ENCODE results near the gene S100A1.
"Not testable (repeated sequence)": the region's sequence is repeated elsewhere in the genome, so short reads cannot be mapped to it uniquely, and the experiment has no call there.

Gene S100A1

DNA sequence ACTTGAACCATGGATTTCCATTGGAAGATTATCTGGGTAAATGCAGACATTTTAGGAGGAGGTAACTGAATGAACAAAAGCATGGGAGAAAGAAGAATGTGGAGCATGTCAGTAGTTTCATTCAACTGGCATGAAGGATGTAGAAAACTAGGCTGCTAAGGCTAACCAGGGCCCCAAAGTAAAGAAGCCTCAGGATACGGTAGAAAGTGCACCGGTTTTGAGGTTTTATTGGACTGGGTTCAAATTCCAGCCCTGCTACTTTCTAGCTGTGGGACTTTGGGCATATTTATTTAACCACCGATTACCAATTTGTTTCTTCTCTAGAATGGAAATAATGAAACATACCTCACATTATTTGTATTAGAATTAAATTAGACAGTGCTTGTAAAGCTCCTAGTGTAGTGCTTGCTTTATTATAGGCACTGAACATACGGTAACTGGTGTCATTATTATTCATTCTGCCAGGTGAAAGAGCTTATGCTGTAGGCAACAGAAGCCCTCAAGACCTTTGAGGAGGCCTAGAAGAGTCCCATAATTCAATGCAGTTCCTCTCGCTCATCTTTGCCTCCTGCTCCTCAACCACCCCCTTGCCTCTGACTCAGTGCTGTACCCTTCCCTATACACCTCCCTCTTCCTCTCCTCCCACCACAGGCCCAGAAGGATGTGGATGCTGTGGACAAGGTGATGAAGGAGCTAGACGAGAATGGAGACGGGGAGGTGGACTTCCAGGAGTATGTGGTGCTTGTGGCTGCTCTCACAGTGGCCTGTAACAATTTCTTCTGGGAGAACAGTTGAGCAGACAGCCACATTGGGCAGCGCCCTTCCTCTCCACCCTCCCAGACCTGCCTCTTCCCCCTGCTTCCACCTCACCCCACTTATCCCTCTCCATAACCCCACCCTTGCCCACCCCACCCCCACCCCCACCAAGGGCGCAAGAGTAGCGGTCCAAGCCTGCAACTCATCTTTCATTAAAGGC, 3.1 kb downstream of the S100A1 start:
- DNase-seq (ENCODE audit: low read depth) = no peak

DNA sequence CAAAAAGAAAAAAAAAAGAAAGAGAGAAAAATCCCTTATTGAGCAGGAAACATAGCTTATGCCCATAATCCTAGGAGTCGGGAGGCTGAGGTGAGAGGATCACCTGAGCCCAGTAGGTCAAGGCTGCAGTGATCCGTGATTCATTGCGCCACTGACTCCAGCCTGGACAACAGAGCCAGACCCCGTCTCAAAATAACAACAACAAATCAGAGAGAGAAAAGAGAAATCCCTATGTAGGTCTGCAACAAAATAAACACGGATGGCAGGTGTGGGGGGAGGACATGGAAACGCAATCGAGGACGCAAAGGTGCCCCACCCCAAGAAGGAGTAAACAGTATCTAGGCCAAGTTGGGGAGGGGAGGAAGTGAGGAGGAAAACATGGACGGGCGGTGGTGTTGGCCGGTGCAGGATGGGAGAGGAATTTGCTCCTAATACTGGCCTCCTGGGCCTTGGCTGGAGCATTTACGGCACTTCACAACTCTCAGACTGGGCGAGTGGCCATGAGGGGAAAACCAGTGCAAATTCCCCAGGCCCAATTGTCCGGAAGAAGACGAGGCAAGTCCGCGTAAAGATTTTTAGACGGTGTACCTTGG, 5.0 kb downstream of the S100A1 start:
- DNase-seq (ENCODE audit: low read depth) = no peak

DNA sequence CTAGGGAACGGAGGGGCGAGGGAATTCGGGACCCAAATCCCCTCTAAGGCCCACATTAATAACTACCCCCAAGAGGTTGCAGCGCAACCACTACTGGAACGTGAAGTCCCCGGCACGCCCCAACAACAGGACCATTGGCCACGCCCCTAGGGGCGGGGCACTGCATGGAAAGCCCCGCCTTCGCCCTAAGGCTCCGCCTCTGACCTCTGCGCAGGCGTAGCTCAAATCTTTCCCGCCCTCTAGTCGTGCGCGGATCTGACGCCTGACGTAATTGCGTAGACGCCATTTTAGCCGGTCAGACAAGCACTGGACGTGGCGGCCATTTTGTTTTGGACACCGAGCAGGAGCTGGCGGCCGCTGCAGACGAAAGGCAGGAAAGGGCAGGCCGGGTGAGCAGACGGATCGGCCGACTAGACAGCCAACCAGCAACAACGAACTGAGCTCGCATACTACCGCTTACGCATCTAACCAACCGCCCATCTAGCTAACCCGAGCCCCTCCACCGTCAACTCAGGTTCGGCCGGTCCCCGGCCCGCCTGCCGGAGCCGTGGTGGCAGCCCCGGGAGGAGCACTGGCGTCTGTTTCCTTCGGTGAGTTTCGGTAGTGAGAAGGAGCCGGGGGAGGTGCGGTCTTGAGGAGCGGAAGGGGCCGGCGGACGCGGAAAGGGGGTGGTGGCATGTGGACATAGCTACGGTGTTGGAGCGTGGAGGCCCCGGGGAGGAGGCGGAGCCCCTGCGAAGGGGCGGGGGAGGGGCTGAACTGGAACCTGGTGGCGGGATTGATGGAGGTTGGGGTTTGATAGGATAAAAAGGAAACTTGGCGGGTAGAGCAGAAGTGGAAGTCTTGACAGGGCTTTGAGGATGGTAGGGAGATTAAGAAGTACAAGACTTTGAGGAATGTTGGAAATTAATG, 5.8 kb downstream of the S100A1 start, which contains the start of gene CHTOP:
Gene CHTOP (plus strand): TSS at position 313 of the 912 bp plus-strand sequence. CDS start 2,523 bp downstream, outside the sequence.
- peak; percentile 91 for DNase-seq (ENCODE audit: low read depth)

DNA sequence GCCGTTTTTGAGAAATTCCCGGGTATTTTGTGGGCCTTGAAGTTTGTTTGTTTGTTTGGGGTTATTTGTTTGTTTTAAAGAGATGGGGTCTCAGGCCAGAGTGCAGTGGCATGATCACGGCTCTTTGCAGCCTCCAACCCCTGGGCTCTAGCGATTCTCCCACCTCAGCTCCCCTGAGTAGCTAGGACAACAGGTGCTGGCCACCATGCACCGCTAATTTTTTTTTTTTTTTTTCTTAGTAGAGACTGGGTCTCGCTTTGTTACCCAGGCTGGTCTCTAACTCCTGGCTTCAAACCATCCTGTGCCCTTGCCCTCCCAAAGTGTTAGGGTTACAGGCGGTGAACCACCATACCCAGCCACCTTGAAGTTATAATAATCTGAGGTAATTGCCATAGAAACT, 7.6 kb downstream of the S100A1 start:
- no peak for DNase-seq (ENCODE audit: low read depth)

- DNase-seq (ENCODE audit: low read depth) = no peak
Observed at GRCh38 chr1:153636312-153636711, 8.1 kb downstream of the S100A1 start.

DNA sequence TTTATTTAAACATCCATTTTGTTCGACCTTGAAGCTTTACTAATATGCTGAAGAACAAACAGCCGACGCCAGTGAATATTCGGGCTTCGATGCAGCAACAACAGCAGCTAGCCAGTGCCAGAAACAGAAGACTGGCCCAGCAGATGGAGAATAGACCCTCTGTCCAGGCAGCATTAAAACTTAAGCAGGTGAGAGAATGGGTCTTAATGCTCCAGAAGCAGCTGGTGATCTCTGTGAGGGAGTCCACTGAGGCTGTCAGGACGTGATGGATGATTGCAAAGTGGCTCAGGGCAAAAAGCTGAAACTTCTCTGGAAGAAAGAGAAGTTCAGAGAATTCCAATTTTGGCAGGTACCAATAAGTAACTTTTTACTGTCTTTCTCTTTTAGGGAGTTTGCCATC, 10.0 kb downstream of the S100A1 start:
- no peak for DNase-seq (ENCODE audit: low read depth)

DNA sequence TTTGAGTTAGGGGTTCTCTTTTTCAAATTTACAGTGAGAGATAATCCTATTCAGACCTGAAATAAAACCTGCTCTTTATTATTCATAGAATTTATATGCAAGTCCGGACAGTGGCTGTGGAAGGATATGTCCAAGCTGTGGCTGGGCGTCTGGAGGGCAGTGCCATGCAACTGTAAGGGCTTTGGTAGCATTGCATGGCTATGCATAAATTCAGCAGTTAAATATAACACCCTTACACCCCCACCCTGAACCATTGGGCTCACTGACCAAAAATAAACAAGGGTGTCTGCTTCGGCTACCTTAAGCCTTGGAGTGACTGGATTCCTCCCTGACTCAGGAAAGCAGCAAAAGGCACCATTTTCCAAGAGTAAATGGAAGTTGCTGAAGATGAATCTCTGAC, 11.0 kb downstream of the S100A1 start:
- DNase-seq (ENCODE audit: low read depth) = no peak

GRCh38 chr1:153640213-153640612, 12.0 kb downstream of the S100A1 start:
- not testable (repeated sequence) for DNase-seq (ENCODE audit: low read depth)

DNA sequence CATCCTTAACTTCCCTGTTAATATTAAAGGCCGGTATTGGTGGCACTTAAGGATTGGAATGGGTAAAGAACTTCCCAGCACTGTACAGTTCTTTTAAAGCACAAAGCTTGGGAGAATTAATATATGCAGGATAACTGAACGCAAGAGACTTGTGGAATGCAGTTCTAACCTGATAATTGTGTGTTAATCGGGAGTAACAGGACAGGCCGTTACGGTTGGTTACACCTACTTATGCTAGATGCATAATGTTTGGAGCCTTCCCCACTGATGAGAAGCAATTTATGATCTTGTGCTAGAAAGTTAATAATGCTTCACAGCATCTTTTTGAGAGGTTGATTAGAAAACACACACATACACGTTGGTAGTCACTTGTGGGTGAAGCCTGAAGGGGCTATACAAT, 12.6 kb downstream of the S100A1 start:
- DNase-seq (ENCODE audit: low read depth) = no peak

DNA sequence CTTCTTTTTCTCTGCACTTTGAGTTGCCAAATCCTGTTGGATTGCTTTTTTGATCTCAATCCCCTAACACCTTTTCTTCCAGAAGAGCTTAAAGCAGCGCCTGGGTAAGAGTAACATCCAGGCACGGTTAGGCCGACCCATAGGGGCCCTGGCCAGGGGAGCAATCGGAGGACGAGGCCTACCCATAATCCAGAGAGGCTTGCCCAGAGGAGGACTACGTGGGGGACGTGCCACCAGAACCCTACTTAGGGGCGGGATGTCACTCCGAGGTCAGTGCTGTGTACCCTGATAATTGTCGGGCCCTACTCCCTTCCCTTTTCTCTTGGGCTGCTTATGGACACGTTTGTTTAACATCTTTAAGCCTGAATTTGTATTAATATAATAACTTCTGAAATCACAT, 13.9 kb downstream of the S100A1 start:
- DNase-seq (ENCODE audit: low read depth) = no peak

DNA sequence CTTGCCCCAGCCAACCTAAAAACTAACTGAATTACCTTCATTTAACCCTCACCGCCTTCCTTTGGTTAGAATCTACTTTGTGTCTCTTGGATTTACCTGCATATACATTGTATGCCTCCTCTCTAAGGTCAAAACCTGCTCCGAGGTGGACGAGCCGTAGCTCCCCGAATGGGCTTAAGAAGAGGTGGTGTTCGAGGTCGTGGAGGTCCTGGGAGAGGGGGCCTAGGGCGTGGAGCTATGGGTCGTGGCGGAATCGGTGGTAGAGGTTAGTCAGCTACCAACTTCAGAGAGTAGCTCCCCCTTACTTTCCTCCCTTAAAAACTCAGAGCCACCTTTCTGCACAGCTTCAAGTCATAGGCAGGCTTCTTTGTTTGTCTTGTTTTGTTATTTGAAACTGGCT, 14.9 kb downstream of the S100A1 start:
- DNase-seq (ENCODE audit: low read depth) = no peak

DNA sequence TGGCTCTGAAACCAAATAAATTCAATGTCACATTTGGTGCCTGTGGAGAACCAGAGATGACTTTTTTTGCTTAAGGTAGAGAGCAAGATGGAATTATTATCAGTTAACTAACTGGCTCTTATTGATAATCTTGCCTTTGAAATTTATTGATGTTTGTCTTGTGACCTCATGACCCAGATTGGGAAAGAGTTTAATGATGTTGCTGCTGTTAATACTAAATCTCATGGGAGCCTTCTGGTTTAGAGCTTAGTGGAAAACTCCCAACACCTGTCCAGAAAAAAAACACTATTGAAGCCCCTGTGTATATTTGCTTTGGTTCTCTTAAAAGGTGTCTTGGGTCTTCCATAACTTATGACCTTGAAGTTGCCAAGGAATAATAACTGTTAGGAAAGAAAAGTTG, 15.6 kb downstream of the S100A1 start:
- no peak for DNase-seq (ENCODE audit: low read depth)

- DNase-seq (ENCODE audit: low read depth) = no peak
Observed at GRCh38 chr1:153646672-153647345, 18.6 kb downstream of the S100A1 start.

DNA sequence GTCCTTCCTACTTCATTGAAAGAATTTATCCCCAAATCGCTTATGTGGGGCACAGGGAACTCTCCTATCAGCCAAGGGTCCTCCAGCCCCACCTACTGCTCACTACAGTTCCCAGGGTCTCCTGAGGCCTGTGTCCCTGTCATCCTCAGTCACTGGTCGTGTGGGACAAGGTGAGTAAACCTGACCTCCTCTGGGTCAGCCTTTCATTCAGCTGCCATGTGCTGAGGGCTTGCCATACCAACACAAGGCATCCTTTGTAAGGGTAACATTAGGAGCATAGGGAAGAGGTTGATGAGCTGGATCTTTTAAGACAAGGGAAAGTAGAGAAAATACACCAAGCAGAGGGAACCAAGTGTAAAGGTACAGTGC, 19.1 kb downstream of the S100A1 start:
- no peak for DNase-seq (ENCODE audit: low read depth)

GRCh38 chr1:153648000-153648643, 19.9 kb downstream of the S100A1 start:
- no peak for DNase-seq (ENCODE audit: low read depth)

DNA sequence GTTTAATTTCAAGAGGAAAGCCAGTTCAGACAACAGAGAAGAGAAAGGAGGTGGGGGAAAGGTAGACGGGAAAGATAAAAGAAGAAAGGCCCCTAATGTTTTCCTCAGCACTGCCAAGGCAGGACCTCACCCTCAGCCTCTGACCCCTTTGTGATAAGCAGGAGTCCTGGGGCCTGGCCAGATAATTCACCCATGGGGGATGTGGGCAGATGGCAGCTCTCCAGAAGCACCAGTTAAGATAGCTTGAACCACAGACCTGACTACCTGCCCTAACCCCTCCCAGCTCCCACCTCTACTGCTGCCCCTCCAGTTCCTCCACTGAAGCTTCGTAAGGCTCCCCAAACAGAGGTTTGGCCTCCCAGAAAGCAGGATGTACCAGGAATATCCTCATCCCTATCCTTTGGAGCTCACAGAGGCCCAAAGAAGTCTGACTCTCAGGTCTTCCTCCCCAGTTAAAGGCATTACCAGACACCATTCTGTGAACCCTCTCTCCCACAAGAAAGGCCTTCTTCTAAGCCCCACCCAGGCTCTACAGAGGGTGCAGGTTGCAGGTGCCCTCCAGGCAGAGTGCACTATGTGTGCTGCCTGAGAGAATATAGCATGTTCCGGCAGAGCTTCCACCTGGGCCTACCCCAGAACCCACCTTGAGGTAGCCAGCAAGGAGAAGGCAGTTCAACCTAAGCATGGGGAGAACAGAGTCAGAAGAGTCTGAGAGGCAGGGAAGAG, 21.1 kb downstream of the S100A1 start:
- no peak for DNase-seq (ENCODE audit: low read depth)

DNA sequence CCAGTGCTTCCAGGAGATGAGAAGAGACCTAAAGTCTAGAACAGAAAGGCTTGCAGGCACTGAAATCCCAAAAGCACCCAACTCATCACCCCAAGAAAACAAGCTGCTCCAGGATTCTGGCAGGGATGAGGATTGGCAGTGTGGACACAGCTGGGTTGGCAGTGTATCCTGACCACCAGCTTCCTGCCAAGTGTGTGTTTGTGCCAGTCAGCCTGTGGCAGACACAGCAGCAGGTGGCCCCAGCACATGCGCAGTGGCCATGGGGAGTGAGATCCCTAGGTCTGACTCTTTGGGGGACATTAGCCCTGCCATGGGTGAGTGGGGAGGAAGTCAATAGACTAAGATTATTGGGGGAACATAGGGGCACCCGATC, 21.6 kb downstream of the S100A1 start:
- DNase-seq (ENCODE audit: low read depth) = no peak

GRCh38 chr1:153651771-153652170, 23.5 kb downstream of the S100A1 start:
- no peak for DNase-seq (ENCODE audit: low read depth)

DNA sequence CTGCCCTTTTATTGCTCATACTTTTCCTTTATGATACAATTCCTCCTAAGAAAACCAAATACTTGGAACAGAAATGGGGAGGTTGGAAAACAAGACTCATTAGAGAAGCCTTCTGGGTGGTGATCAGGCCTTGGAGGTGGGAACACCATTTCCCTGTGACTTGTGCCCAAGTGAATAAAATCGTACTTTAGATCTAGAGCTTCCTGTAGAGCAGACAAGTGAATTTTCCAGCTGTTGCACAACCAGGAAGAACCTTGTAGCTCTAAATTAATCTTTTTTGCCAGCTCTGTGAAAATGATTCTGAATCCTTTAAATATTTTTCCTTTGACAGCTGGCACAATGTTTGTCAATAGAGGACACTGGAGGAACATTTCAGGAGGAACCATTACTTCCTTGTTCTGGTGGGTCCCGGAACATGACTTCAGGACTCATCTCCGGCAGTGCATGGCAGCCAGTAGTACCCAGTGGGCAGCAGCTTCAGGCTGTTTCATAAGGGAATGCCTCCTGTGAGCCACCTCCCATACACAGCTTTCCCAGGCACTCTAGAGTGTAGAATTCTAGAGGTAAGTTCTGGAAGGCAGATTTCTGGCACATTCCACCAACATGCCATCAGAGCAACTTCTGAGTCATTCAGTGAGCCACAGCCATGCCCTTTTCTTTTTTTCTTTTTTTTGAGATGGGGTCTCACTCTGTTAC, 24.7 kb downstream of the S100A1 start:
- no peak for DNase-seq (ENCODE audit: low read depth)

DNA sequence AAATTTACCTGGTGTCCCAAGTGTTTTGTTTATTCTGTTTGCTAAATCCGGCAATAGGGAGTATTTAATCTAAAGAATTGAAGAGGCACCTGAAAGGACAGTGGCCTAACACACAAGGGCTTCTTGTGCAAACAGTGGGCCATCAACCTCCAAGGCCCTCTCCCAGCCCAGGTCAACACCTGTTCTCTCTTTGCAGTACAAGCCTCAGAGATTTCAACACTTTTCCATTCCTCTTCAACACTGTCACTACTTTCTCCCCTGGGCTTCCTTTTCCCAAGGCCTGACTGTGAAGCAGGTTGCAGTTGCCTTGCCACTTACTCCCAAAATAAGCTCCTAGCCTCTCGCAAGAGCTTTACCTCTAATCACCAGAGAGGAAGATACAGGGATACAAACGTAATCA, 27.1 kb downstream of the S100A1 start:
- no peak for DNase-seq (ENCODE audit: low read depth)
